ENCODE results near the gene CXCL17.
"Not testable (repeated sequence)": the region's sequence is repeated elsewhere in the genome, so short reads cannot be mapped to it uniquely, and the experiment has no call there.

The CXCL17 gene, protein sequence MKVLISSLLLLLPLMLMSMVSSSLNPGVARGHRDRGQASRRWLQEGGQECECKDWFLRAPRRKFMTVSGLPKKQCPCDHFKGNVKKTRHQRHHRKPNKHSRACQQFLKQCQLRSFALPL

DNA sequence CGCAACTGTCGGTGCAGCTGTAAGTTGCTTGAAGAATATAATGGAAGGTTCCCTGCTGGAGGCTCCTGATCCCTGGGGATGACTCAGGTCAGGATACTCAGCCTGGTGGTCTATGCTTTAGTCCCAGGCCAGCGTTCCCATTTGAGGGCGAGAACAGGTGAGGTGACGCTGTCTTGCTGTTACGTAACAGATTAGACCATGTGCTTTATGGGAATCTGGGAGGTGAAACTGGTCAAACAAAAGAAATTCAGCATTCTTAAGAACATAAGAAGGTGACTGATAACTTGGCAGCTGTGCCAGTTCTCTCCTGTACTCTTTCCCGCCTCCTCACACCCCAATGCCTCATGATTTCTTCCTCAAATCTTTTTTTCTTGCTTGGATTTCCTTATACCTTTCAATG is at the start of gene CXCL17:
CXCL17 (minus strand) TSS at position 114 of the 400 bp plus-strand sequence. CDS start 114 bp downstream, outside the sequence.
- no peak for DNase-seq

DNA sequence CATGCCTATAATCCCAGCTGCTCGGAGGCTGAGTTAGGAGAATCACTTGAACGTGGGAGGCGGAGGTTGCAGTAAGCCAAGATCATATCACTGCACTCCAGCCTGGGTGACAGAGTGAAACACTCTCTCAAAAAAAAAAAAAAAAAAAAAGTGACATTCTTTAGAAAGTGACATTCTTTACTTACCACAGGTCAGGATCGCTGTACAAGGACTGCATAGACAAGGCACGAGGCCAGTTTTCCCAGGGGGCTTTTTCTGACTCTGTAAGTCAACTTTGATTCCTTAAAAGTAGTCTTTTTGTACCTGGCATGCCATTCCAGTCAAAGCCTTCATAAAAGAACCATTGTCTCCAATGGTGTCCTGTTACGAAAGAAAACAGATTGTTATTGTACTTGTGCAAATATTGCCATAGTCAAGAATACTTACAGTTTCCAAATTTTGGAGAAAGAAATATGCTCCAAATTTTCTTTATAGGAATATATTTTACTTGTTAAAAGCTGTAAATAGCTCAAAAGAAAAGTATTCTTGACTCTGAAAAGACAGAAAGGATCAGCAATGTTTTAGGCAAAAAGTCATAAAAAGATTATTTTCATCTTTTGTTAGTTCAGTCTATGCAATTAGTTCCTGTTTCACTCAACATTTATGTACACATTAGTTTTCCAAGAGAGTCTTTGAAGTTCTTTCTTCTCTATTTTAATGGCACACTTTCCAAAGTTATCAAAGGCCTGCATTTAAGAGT is 46.2 kb upstream of the CXCL17 start:
- DNase-seq: no peak

DNA sequence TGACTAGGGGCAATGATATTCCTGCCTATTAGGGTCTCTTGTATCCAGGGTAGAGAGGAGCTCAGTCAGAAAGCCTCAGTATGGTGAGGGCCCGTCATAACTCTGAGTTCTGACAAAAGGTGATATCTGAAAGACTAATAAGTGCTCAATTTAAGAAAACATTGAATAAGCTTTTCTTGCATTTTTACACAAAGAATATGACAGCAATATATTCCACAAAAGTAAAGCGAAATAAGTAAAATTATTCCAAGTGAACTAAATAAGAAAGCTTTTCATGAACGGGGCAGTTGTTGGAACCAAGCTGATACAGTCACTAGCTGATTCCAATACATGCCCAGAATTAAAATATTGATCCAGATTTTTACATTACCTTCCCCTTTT is 45.0 kb upstream of the CXCL17 start:
- no peak for DNase-seq

DNA sequence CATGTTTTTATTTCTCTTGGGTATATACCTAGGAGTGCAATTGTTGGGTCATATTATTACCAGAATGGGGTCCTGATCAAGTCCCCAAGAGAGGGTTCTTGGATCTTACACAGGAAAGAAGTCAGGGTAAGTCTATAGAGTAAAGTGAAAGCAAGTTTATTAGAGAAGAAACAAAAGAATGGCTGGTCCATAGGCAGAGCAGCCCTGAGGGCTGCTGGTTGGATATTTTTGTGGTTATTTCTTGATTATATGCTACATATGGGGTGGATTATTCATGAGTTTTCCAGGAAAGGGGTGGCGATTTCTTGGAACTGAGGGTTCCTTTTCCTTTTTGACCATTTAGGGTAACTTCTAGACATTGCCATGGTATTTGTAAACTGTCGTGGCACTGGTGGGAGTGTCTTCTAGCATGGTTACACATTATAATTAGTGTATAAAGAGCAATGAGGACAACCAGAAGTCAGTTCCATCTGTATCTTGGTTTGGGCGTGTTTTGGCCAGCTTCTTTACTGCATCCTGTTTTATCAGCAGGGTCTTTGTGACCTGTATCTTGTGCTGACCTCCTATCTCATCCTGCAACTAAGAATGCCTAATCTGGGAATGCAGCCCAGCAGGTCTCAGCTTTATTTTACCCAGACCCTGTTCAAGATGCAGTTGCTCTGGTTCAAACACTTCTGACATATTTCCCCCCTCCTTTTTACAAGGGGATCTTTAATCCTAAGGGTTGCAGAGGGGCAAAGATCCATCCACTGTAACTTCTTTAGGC is 44.5 kb upstream of the CXCL17 start:
- no peak for DNase-seq

DNA sequence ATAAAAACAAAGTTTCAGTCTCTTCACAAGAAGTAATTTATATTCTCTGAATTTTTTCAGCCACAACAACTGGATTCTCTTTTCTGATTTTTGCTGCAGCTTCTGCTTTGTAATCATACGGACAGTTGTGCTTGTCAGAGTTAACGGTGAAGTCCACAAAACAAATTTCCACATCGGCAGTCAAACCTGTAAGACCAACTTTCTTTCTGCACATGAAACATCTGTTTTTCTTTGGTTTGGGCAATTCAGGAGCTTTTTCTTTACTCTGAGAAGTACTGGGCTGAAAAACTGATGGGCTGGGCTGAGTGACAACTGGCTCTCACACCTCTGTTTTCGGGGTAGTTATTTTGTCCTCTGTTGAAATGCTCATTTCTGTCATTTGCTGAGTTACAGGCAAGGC is 42.3 kb upstream of the CXCL17 start:
- not testable (repeated sequence) for DNase-seq

DNA sequence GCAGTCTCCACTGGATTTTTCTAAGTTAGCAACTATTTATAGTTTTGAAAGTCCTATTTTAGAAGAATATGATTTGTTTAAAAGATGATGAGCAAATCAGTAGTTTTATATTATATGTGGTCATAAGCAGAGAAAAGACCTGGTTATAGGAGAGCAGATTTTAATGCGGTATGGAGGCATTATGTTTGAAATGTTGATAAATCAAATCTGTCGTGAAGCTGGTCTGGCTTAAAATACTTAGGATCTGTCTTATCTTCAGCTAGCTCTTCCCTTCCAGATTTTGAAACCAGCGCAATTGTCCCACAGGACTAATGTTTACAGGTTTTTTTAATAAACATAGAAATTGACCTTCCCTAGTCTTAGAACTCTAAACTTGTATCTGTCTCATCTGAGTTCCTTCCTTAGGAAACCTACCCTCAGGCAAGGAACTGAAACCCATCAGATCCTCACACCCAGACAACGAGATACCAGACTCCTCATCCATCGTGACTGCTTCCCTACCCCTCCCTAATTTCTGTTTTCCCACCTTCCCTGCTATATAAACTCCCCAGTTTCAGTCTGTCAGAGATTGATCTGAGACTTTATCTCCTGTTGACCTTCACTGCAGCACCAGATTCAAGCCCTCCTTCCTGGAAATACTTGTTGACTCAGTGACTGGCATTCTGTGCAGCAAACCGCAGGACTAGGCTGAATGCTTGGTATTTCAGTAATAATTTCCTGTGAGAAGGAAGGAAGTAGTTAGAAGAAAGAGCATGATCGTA is 37.8 kb upstream of the CXCL17 start:
- no peak for DNase-seq

DNA sequence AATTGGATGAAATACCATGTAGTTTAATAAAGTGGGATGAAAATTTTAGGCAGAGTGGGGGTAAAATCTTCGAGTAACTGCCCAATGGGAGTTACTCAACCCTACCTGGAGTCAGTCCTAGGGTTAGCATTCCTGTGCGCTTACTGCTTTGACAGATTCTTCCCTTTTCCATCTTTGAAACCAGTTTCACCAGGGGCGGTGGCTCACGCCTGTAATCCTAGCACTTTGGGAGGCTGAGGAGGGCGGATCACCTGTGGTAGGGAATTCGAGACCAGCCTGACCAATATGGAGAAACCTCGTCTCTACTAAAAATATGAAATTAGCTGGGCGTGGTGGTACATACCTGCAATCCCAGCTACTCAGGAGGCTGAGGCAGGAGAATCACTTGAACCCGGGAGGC is 37.0 kb upstream of the CXCL17 start:
- no peak for DNase-seq

DNA sequence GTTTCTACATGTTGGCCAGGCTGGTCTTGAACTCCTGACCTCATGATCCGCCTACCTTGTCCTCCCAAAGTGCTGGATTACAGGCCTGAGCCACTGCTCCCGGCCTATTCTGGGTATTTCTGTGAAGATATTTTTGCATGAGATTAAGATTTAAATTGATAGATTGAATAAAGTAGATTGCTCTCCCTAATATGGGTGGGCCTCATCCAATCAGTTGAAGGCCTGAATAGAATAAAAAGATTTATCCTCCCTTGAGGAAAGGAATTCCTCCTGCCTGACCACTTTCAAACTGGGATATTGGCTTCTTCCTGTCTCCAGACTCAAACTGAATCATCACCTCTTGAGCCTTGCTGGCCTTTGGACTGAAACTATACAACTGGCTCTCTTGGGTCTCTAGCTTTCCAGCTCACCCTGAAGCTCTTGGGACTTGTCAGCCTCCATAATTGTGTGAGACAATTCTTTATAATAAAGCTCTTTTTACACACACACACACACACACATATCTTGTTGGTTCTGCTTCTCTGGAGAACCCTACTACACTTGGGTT is 36.1 kb upstream of the CXCL17 start:
- no peak for DNase-seq

DNA sequence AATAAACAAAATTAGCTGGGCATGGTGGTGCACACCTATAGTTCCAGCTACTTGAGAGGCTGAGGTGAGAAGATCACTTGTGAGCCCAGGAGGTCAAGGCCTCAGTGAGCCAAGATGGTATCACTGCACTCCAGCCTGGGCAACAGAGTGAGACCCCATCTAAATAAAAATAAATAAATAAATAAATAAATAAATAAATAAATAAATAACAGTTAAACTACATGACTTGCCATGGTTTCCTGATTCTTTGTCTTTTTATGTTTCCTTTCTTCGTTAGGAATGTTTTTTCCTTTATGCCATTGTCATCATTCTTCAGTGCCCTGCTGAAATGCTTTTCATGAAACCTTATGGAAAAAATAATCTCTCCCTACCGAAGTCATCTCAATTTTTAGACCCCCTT is 35.2 kb upstream of the CXCL17 start:
- no peak for DNase-seq

DNA sequence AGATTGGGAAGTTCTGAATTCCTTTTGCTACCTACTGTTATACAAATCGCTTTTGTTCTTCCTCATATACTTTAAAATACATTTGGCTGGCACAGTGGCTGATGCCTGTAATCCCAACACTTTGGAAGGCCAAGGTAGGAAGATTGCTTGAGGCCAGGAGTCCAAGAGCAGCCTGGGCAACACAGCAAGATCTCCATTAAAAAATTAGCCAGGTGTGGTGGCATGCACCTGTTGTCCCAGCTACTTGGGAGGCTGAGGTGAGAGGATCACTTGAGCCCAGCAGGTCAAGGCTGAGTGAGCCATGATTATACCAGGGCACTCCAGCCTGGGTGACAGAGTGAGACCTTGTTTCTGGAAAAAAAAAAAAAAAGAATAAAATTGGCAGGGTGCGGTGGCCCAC is 34.4 kb upstream of the CXCL17 start:
- DNase-seq: no peak

DNA sequence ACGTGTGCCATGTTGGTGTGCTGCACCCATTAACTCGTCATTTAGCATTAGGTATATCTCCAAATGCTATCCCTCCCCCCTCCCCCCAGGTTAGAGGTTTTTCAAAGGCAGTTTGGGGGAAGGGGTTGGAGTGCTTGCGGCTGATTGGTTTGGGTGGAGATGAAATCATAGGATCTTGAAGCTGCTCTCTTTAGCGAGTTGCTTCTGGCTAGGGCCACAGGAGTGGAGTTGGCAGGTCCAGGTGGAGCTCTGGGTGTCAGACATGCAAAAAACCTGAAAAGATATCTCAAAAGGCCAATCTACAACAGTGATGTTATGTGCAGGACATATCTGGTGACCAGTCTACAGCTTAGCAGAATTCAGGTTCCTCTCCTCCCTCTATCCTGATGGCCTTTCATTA is 32.6 kb upstream of the CXCL17 start:
- no peak for DNase-seq

DNA sequence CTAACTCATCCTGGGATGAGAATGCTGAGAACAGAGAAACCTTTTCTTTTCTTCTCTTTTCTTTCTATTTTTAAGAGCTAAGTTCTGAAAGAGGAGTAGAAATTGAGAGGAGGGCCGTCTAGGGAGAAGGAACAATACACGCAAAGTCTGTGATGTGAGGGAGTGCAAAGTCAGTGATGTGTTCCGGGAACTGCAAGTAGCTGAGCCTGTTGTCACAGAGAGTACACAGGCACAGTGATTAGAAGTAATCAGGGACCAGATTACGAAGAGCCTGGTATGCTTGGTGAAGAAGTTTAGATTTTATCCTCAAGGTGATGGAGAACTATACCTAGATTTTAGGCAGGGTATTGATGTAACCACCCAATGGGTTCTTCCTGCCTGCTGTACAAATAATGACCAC is 32.0 kb upstream of the CXCL17 start:
- no peak for DNase-seq

DNA sequence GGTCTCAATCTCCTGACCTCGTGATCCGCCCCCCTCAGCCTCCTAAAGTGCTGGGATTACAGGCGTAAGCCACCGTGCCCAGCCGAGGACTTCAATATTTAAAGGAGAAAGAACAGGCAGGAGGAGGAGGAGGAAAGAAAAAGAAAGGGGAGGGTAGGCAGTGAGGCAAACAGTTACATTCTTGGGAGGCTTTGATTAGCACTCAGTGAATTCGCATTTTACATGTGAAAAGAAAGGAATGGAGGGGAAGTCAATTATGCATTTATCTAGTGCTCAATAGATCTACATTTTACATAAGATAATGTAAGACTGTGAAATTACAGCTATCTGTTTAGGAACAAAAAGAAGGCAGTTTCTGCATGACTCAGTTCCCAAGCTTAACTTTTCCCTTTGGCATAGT is 30.9 kb upstream of the CXCL17 start:
- DNase-seq: no peak

DNA sequence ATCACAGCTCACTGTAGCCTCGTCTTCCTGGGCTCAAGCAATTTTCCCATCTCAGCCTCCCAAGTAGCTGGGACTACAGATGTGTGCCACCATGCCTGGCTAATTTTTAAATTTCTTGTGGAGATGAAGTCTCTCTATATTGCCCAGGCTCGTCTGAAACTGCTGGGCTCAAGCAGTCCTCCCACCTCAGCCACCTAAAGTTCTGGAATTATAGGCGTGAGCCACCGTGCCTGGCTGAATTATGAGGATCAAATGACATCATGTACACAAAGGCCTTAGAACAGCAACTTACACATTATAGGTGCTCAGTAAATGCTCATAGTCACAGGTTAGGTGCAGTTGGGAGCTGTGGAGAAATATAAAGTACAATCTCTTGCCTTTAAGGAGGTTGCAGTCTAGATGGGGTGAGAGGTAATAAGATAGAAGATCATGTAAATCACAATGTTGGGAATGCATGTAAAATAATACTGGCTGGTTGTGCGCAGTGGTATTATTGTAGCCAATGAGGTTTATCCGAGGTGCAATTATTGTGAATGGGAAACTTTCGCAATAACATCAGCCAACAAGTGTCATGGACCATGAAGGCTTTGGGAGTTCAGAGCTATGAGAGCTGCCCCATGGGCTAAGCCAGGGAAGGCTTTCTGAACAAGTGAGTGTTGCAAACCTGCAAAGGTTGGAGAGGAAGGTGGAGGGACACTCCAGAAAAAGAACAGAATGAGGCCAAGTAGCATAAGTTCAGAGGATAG is 29.8 kb upstream of the CXCL17 start:
- no peak for DNase-seq

DNA sequence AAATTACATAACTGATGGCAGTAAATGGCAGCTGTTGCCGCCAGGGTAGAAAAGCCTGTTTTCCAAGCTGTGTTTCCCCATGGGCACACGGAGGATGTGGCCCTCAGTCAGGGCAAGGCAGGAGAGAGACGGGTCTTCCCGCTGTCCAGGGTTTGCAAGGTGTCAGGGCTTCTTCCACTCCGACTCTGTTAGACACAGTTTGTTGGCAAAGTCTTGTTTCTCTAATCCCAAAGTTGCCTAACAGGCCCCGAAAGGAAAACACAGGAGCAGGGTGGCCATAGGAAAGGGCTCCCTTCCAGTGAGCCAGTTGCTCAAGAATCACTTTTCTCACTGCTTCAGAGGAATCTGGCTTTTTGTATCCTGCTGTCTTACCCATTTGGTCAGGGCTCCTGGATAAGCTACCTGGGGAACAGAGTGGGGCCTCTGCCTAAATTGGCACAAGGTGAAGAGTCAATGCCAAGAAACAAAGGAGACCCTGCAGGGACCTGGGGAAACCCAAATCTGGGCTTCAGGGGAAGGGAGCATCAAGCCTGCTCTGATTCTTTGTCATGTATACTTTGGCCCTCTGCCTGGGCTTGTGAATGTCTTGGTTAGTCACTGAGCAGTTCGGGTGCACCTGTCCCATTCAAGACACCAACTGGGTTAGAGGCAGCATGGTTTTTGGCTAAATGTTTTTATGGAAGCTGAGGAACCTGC is 29.0 kb upstream of the CXCL17 start:
- no peak for DNase-seq

DNA sequence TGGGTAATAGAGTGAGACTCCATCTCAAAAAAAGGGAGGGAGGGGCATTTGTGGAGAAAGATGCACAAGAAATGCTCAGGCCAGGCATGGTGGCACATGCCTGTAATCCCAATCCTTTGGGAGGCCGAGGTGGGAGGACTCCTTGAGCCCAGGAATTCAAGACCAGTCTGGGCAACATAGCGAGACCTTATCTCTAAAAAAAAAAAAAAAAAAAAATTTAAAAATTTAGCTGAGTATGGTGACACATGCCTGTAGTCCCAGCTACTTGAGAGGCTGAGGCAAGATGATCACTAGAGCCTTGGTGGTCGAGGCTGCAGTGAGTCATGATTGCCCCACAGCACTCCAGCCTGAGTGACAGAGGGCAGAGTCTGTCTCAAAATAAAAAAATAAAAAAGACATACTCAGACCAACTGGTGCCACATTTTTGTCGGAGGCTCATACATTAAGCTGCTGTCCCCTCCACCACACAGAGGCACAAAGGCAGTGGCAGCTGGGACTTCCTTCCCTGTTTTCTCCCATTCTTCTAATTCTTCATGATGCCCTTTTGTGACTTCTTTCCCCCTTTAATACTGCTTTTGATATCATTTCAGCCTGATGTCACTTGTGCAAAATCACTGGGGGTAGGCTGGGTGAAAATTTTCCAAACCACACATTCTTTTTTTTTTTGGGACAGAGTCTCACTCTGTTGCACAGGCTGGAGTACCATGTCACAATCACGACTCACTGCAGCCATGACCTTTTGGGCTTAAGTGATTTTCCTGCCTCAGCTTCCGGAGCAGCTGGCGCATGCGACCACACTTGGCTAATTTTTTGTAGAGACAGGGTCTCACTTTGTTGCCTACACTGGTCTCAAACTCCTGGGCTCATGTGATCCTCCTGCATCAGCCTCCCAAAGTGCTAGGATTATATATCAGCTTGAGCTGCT is 26.8 kb upstream of the CXCL17 start:
- no peak for DNase-seq

DNA sequence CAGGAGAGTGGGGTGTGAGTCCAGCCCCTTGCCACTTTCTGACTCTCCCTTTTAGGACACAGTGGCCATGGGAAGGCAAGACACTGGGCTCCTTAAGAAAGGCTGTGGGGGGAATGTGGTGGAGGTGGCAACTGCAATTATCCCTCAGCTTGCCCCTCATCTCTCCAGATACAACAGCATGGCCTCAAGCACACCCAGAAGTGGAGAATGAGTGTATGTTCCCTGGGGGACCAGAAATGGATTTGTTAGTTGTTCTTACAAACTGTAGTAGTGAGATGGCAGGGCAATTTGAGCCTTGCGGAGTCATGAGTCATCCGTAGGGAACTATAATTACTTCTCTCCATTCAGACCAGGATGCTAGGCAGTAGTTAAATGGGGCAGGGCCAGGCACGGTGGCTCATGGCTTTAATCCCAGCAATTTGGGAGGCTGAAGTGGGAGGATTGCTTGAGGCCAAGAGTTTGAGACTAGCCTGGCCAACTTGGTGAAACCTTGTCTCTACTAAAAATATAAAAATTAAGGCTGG is 25.6 kb upstream of the CXCL17 start:
- DNase-seq: peak; percentile 74

DNA sequence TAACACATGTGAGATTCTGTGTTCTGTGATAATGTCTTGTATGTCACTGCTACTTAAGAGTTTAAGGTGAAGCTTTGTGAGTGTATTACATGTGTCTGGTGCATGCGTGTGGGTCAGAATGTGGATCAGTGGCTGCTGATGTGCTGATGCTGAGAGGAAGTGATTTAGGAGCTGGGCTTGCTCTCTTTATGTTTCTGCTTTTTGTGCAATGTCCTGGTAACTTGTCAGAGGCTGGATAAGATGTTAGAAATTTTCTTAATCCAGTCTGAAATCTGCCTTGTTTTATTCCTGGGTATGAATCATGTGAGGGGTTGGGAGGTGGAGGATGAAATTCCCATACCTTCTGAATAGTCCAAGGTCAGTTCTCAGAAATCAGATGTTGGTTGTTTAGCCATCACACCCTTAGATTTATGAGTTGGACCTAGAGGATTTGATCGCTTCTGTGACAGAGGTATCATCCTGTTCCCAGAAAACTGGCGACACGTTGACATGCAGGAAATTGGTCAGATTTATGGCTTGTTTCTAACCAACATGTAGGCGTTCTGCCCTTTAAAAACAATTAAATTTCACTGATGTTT is 24.5 kb upstream of the CXCL17 start:
- DNase-seq: no peak

DNA sequence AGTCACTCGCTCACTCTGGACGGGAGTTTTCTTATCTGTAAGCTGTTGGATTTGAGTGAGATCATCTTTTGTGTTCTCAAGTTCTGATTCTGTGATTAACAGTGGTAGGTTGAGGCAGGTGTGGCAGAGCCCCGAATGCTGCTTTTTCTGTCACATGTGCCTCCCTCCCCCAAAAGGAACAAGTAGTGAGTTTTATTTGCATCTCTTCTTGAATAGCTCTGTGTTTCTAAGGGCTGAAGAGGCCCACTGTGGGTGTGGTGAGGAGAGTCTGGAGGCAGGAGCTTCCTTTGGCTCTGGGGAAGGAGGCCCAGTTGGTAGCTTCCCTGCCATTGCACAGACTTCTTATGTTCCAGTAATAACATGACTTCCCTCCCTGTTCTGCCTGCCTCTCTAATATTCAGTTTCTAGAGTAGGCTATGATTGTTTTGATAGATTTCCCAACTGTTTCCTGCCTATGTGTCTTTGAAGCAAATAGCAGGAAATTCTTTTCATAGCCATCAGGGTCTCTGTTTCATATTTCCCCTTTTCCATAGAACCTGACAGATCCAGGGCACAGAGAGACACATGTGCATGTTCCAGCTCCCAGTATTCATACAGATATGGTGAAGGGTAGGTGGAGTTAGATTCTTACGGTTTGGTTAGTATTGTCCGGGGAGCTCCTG is 23.9 kb upstream of the CXCL17 start:
- DNase-seq: no peak
